Mononuclear cell (primary cell): ENCODE results near the gene ACLY. TPM values are rescaled to one million over a fixed set of nuclear protein-coding genes. Genes with fewer than 3 reads are reported as not detected.
"Not testable (repeated sequence)": the region's sequence is repeated elsewhere in the genome, so short reads cannot be mapped to it uniquely, and the experiment has no call there.

Source experiments
- H3K27me3 ChIP-seq: 2 replicates; pipeline ENCODE4 v1.6.0; 2011; ENCODE audit warnings: low read length, control low read depth; ENCODE audit not compliant: insufficient read depth
- H3K4me1 ChIP-seq: 2 replicates; pipeline ENCODE4 v1.5.1; 2011; ENCODE audit warnings: mild to moderate bottlenecking, low read length, control low read depth; ENCODE audit not compliant: insufficient read depth
- H3K4me3 ChIP-seq: 2 replicates; pipeline ENCODE4 v1.5.1; 2011; ENCODE audit warnings: mild to moderate bottlenecking, low read length, moderate library complexity
- H3K9me3 ChIP-seq: 2 replicates; pipeline ENCODE4 v1.5.1; 2011; ENCODE audit warnings: low read depth, mild to moderate bottlenecking, control low read depth, low read length
- total RNA-seq: library from RNA; depleted of rRNA; stranded (reverse); fragments of >200 nt; gene quantifications from one replicate; pipeline ENCODE4 v1.2.3, GENCODE V29; 2012

ACLY gene
- total RNA-seq, 1 donor: 23.8 TPM

DNA sequence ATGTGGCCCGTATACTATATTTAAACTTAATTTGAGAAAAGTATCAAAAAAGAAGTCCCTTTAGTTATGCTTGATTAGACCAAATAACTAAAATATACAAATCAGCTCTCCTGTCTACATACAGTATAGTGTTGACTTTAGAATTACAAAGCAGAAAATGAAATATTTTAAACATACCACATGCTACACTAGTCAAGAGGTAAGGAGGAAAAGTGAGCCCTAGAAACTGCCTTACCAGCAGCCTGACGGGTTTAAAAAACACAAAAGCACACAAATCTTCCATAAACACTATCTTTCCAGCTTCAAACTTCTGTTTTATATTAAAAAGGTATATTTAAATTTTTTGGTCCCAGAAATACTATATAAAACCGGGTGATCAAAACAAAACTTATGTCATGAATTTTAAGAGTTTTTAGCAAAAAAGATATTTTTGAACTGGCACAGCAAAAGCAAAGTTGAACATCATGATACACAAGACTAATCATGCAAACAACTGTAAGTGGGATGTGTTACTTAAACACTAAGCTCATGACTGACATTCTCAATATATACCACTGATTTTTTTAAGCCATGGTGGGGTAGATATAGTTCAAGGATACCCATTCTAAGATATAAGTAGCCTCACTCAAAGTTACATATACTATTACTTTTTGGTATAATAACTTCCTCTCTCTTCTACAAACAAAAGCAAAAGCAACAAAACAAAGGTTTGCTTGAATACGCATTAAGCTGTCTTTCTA is 69.3 kb downstream of the ACLY start:
- no peaks in the 10 kb centered on the region for H3K9me3 ChIP-seq

DNA sequence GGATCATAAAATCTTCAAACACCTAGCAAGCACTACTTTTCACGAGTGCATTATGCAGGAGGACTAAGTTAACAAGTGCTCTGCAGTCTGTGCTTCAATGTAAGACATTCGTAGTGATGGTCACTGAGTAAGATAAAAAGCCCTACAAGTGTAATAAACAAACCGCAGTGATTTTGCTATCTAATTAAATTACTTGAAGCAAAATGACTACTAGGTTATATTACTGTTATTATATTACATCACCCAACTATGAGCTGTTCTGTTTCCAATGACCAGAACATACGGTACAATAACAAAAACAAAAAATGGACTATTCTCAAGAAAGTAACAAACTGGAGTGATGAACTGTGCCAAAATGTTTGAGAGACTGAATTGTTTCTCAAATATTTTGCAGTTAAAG is 70.0 kb downstream of the ACLY start:
- no peaks in the 10 kb centered on the region for H3K4me1 ChIP-seq
- H3K9me3 ChIP-seq: no peaks in the 10 kb centered on the region
- H3K4me3 ChIP-seq: no peak overlapping the region
- no peaks in the 10 kb centered on the region for H3K27me3 ChIP-seq

More for the DNA sequence above, 69.3 kb downstream of the ACLY start:
- H3K4me1 ChIP-seq: no peaks in the 10 kb centered on the region
- H3K4me3 ChIP-seq: no peak overlapping the region
- no peaks in the 10 kb centered on the region for H3K27me3 ChIP-seq

DNA sequence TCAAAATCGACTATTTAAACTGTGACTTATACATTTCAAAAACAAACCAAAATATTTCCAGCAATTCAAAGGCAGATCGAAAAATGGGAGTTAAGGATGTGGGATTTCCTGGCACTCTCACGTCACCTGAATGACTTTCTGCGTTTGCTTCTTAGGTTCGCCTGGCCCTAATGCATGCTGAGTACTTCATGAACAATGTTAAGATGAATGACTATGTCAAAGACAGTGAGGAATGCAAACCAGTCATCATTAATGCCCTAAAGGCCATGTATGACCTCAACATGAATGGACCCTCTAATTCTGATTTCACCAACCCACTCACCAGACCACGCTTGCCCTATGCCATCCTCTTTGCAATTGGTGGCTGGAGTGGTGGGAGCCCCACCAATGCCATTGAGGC is 73.8 kb downstream of the ACLY start:
- no peak overlapping the region for H3K4me3 ChIP-seq
- H3K27me3 ChIP-seq: no peaks in the 10 kb centered on the region
- H3K9me3 ChIP-seq: no peaks in the 10 kb centered on the region
- no peaks in the 10 kb centered on the region for H3K4me1 ChIP-seq

GRCh38 chr17:41840781-41841180 is 78.0 kb downstream of the ACLY start:
- H3K4me1 ChIP-seq, H3K27me3 ChIP-seq, H3K9me3 ChIP-seq, H3K4me3 ChIP-seq: not testable (repeated sequence)

GRCh38 chr17:41839448-41839847 is 79.3 kb downstream of the ACLY start:
- H3K9me3 ChIP-seq, H3K27me3 ChIP-seq, H3K4me3 ChIP-seq: not testable (repeated sequence)
- peaks cover 14% of the 10 kb centered on the region for H3K4me1 ChIP-seq

DNA sequence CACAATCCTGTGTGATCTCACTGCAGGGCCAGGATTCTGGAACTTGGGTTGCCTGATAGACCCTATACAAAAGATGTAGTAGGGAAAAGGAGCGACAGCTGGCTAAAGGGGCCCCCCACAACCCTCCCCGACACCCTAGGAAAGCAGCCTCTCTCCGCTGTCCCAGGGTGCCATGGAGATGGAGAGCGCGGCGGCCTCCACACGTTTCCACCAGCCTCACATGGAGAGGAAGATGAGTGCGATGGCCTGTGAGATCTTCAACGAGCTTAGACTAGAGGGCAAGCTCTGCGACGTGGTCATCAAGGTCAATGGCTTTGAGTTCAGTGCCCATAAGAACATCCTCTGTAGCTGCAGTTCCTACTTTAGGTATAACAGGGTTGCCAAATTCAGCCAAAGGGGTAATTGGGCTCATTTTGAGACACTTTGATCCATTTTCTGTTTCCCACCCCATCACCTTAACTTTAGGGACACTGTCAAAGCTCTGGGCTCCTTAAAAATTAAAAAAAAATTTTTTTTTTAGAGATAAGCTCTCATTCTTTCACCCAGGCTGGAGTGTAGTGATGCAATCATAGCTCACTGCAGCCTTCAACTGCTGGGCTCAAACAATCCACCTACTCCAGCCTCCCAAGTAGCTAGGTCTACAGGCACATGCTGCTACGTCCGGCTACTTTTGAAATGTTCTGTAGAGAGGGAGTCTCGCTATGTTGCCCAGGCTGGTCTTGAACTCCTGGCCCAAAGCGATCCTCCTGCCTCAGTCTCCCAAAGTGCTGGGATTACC is 80.8 kb downstream of the ACLY start, which contains the start of gene KLHL10:
Gene KLHL10 (plus strand): TSS at position 65 of the 778 bp plus-strand sequence. CDS start 108 bp downstream, at position 173.
- Histone ChIP-seq H3K4me3 (no peak within 1 kb of the TSS), H3K4me1 (peaks cover 14% of the 10 kb centered on the region), H3K27me3 (no peaks in the 10 kb centered on the region), H3K9me3 (no peaks in the 10 kb centered on the region)

DNA sequence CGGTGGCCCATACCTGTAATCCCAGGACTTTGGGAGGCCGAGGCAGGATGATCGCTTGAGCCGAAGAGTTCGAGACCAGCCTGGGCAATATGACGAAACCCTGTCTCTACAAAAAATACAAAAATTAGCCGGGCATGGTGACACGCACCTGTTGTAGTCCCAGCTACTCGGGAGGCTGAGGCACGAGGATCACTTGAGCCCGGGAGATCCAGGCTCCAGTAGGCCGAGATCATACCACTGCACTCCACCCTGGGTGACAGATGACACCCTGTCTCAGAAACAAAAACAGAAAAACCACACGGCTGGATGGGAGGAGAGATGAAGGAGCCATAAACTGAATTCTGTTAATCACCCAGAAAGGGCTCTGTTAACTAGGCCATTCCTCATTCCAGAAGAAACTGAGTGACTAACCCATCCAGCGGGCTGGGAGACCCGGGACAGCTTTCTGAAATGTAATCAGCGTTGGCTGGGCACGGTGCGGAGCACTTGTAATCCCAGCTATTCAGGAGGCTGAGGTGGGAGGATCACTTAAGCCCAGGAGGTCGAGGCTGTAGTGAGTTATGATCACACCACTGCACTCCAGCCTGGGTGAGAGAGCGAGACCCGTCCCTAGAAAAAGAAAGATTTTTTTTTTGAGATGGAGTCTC is 82.1 kb downstream of the ACLY start:
- H3K4me3 ChIP-seq: peak overlapping the region; percentile 20
- H3K9me3 ChIP-seq: no peaks in the 10 kb centered on the region
- H3K27me3 ChIP-seq: no peaks in the 10 kb centered on the region
- peaks cover 14% of the 10 kb centered on the region for H3K4me1 ChIP-seq

- Histone ChIP-seq H3K4me1 (peaks cover 14% of the 10 kb centered on the region), H3K9me3 (no peaks in the 10 kb centered on the region), H3K27me3 (no peaks in the 10 kb centered on the region), H3K4me3 (peak within 1 kb of the TSS; percentile 55)
Measured at GRCh38 chr17:41835800-41836549, 82.8 kb downstream of the ACLY start, which contains the start of gene NT5C3B. TSS of gene NT5C3B (minus strand) at chr17:41836232. CDS start at chr17:41836193, 39 bp downstream.

DNA sequence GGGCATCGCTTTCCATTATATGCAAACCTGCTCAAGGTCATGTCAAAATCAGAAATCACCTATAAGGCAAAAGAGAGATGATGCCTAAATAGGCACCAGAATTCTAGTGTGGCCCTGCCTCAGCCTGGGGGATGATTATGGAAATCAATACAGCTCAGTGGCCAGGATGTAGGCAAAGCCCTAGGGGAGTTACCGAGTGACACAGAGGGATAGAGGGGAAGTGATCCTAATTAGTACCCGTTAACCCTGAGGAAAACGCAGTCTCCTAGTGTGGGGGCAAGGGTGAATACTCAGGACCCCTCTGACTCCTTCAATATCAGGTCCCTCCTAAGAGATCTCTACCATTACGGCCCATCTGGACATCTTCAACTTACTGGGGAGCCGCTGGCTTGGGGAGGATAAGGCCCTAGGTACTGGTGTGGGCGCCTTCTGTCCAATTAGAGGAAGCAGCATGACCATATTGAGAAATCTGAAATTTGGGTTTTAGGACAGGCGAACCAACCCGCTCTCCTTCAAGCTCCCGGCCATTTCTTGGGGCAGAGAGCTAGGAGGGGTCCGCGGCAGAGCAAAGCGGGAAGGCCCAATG is 83.4 kb downstream of the ACLY start:
- peaks cover 14% of the 10 kb centered on the region for H3K4me1 ChIP-seq
- peak overlapping the region; percentile 55 for H3K4me3 ChIP-seq
- no peaks in the 10 kb centered on the region for H3K27me3 ChIP-seq
- no peaks in the 10 kb centered on the region for H3K9me3 ChIP-seq

- not testable (repeated sequence) for H3K9me3 ChIP-seq, H3K4me1 ChIP-seq, H3K27me3 ChIP-seq, H3K4me3 ChIP-seq
Measured at GRCh38 chr17:41829961-41830360, 88.8 kb downstream of the ACLY start.

DNA sequence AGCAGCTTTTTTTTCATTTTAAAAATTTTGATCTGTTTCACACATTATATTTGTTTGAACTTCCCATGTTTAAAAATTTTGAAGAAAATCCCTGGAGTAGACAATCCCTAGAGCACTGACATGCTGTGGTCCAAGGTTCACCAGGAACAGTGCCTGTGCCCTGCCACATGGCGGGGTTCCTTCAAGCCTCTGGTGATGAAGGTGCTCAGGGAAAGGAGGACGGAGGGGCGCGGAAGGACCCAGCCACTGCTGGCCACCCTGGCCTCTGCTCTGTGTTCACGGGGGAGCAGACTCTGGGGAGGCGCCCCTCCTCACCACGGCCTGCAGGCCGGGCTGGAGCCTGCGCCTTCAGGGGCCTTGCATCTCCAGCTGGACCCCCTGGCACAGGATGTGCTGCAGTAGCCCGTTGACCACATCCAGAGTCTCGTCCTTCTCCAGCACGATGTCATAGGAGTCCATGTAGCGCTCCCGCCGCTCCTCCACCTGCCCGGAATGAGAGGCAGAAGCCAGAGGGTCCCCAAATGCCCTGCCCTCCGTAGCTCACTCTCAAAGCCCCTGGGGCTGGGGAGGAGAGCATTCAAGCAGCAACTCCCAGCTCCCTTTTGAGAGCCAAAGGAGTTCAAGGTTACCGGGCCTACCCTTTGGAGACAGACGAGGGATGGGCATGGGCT is 93.4 kb downstream of the ACLY start:
- Histone ChIP-seq H3K9me3 (no peaks in the 10 kb centered on the region), H3K4me1 (no peaks in the 10 kb centered on the region), H3K27me3 (no peaks in the 10 kb centered on the region), H3K4me3 (no peak overlapping the region)

DNA sequence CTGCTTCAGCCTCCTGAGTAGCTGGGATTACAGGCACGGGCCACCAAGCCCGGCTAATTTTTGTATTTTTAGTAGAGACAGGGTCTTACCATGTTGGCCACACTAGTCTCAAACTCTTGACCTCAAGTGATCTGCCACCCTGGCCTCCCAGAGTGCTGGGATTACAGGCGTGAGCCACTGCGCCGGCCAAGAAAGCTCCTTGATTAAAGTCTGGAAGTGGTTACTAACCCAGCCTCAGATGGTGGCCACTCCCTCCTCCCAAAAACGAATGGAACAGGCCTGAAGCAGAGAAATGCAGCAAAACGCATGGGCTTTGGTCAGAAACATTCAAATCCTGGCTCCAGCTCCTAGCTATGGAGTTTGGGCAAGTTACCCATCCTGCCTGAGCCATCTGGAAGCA is 94.7 kb downstream of the ACLY start:
- Histone ChIP-seq H3K9me3 (no peaks in the 10 kb centered on the region), H3K4me3 (no peak overlapping the region), H3K27me3 (no peaks in the 10 kb centered on the region), H3K4me1 (no peaks in the 10 kb centered on the region)

- no peak overlapping the region for H3K4me3 ChIP-seq
- no peaks in the 10 kb centered on the region for H3K9me3 ChIP-seq
- H3K27me3 ChIP-seq: no peaks in the 10 kb centered on the region
- no peaks in the 10 kb centered on the region for H3K4me1 ChIP-seq
Measured at GRCh38 chr17:41823580-41823979, 95.2 kb downstream of the ACLY start.

- Histone ChIP-seq H3K4me3 (no peak overlapping the region), H3K9me3 (no peaks in the 10 kb centered on the region), H3K4me1 (no peaks in the 10 kb centered on the region), H3K27me3 (no peaks in the 10 kb centered on the region)
Measured at GRCh38 chr17:41823141-41823524, 95.6 kb downstream of the ACLY start.
